Measurements from ENCODE around the gene PHPT1. TPM values are rescaled to one million over a fixed set of nuclear protein-coding genes. Genes with fewer than 3 reads are reported as not detected.

Gene PHPT1
- total RNA-seq, 2 donors from 2014 or later, result 33.8 to 36.2 TPM

DNA sequence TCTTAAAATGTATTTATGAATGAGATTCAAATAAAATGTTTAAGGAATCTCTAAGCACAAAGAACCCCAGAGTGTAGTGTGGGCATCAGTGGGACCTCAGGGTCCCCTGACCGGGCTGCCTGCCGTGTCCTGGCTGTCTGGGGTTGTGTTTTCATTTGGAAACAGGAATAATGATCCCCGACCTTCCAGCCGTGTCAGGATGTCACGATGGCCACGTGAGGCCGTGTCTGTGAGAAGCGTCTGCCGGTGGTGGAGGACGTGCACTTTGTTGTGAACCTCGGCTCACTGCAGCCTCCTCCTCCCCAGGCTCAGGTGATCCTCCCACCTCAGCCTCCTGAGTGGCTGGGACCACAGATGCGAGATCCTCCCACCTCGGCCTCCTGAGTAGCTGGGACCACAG lies 41.5 kb downstream of the PHPT1 start:
- Mint-ChIP-seq H3K27ac (no peak overlapping the region), H3K36me3 (ENCODE audit: low read depth) (no peaks in the 10 kb centered on the region), H3K27me3 (no peaks in the 10 kb centered on the region), H3K4me1 (peaks cover 20% of the 10 kb centered on the region), H3K4me3 (no peak overlapping the region)
- ATAC-seq (no peak), DNase-seq (no peak)
- H3K9me3 ChIP-seq (ENCODE audit: control insufficient read depth, low read length, poor library complexity, severe bottlenecking), result no peaks in the 10 kb centered on the region

- H3K27me3 Mint-ChIP-seq, result no peaks in the 10 kb centered on the region
- DNase-seq (no peak), ATAC-seq (no peak)
- no peaks in the 10 kb centered on the region for H3K9me3 ChIP-seq (ENCODE audit: control insufficient read depth, low read length, poor library complexity, severe bottlenecking)
- H3K4me3 Mint-ChIP-seq, result no peak overlapping the region
- H3K4me1 Mint-ChIP-seq, result peaks cover 19% of the 10 kb centered on the region
- no peaks in the 10 kb centered on the region for H3K36me3 Mint-ChIP-seq (ENCODE audit: low read depth)
- H3K27ac Mint-ChIP-seq, result peak overlapping the region; percentile 92
These were observed 46.8 kb downstream of the PHPT1 start for GRCh38 chr9:136896027-136896426.

DNA sequence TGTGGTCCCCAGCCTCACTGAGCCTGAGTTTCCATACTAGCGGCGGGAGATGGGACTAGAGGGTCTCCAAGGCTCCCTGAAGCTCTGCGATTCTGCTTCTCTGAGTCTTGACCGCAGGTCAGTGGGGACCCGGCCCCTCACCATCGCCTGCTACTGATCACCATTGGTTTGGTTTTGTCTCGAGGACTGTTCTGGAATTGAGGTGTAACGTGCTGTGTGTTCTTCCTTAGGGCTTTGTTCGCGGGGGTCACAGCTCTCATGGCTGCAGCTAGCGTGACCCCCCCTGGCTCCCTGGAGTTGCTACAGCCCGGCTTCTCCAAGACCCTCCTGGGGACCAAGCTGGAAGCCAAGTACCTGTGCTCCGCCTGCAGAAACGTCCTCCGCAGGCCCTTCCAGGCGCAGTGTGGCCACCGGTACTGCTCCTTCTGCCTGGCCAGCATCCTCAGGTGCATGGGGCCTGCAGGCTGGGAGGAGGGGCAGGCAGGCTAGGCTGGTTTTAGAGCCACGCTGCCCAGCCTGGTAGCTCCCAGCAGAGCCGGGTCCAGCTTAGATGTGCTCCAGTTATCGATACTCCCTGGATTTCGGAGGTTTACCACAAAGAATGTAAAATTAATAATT lies 49.4 kb downstream of the PHPT1 start:
- Mint-ChIP-seq H3K27me3 (no peaks in the 10 kb centered on the region), H3K4me1 (peaks cover 33% of the 10 kb centered on the region), H3K36me3 (ENCODE audit: low read depth) (no peaks in the 10 kb centered on the region), H3K27ac (peak overlapping the region; percentile 97), H3K4me3 (no peak overlapping the region)
- no peaks in the 10 kb centered on the region for H3K9me3 ChIP-seq (ENCODE audit: control insufficient read depth, low read length, poor library complexity, severe bottlenecking)
- DNase-seq, result no peak
- no peak for ATAC-seq

- Mint-ChIP-seq H3K36me3 (ENCODE audit: low read depth) (no peaks in the 10 kb centered on the region), H3K4me3 (no peak overlapping the region), H3K4me1 (peaks cover 31% of the 10 kb centered on the region), H3K27ac (peak overlapping the region; percentile 97), H3K27me3 (no peaks in the 10 kb centered on the region)
- ATAC-seq (no peak), DNase-seq (no peak)
- H3K9me3 ChIP-seq (ENCODE audit: control insufficient read depth, low read length, poor library complexity, severe bottlenecking), result no peaks in the 10 kb centered on the region
These were observed 50.0 kb downstream of the PHPT1 start for GRCh38 chr9:136899196-136899595.

GRCh38 chr9:136900556-136900955 lies 51.3 kb downstream of the PHPT1 start:
- Mint-ChIP-seq H3K27me3 (no peaks in the 10 kb centered on the region), H3K4me3 (no peak overlapping the region), H3K4me1 (peaks cover 28% of the 10 kb centered on the region), H3K36me3 (ENCODE audit: low read depth) (no peaks in the 10 kb centered on the region), H3K27ac (peak overlapping the region; percentile 97)
- ATAC-seq (no peak), DNase-seq (no peak)
- H3K9me3 ChIP-seq (ENCODE audit: control insufficient read depth, low read length, poor library complexity, severe bottlenecking), result no peaks in the 10 kb centered on the region

Other genes with a start within 250 kb of the PHPT1 start
- 1 to 10 TPM in 1 of 2 donors, not detected in 1; 5.7 TPM for gene EGFL7, start 186.5 kb upstream of the PHPT1 start, total RNA-seq
- gene AGPAT2, start 162.0 kb upstream of the PHPT1 start, total RNA-seq, result 1 to 10 TPM; 7.7 to 8.5 TPM
- gene DIPK1B, start 136.8 kb upstream of the PHPT1 start, total RNA-seq, result 1 to 10 TPM; 1.3 to 3.2 TPM
- under 1 TPM in 1 of 2 donors, not detected in 1; 0.90 TPM for gene LCN10, start 106.5 kb upstream of the PHPT1 start, total RNA-seq
- gene LCN6, start 100.9 kb upstream of the PHPT1 start, total RNA-seq, result not detected
- gene LCN8, start 91.2 kb upstream of the PHPT1 start, total RNA-seq, result under 1 TPM in 1 of 2 donors, not detected in 1; 0.65 TPM
- gene LCN15, start 84.9 kb upstream of the PHPT1 start, total RNA-seq, result not detected
- gene TMEM141, start 58.1 kb upstream of the PHPT1 start, total RNA-seq, result 10 to 100 TPM; 16.5 to 21.8 TPM
- gene CCDC183, start 53.1 kb upstream of the PHPT1 start, total RNA-seq, result 1 to 10 TPM; 1.8 to 2.2 TPM
- 10 to 100 TPM; 55.6 to 59.7 TPM for gene RABL6, start 41.5 kb upstream of the PHPT1 start, total RNA-seq
- 1 to 10 TPM; 2.9 to 3.7 TPM for gene AJM1, start 6.9 kb upstream of the PHPT1 start, total RNA-seq
- gene MAMDC4, start 2.9 kb downstream of the PHPT1 start, total RNA-seq, result 1 to 10 TPM; 3.4 TPM
- gene EDF1, start 16.9 kb downstream of the PHPT1 start, total RNA-seq, result 100 to 1,000 TPM; 212 to 224 TPM
- 10 to 100 TPM; 20.8 to 21.4 TPM for gene TRAF2, start 37.1 kb downstream of the PHPT1 start, total RNA-seq
- 10 to 100 TPM; 84.3 to 88.4 TPM for gene FBXW5, start 95.3 kb downstream of the PHPT1 start, total RNA-seq
- gene C8G, start 95.8 kb downstream of the PHPT1 start, total RNA-seq, result 1 to 10 TPM; 1.4 to 2.7 TPM
- 1 to 10 TPM; 2.6 to 4.2 TPM for gene LCN12, start 102.9 kb downstream of the PHPT1 start, total RNA-seq
- 100 to 1,000 TPM in 1 of 2 donors, 10 to 100 TPM in 1; 21.4 to 166 TPM for gene PTGDS, start 128.1 kb downstream of the PHPT1 start, total RNA-seq
- gene LCNL1, start 133.6 kb downstream of the PHPT1 start, total RNA-seq, result 1 to 10 TPM in 1 of 2 donors, under 1 TPM in 1; 0.96 to 2.9 TPM
- gene PAXX, start 143.0 kb downstream of the PHPT1 start, total RNA-seq, result 10 to 100 TPM; 85.7 to 89.9 TPM
- gene CLIC3, start 147.2 kb downstream of the PHPT1 start, total RNA-seq, result 1 to 10 TPM; 1.9 to 2.1 TPM
- gene ABCA2, start 178.8 kb downstream of the PHPT1 start, total RNA-seq, result 100 to 1,000 TPM; 120 to 131 TPM
- gene FUT7, start 182.7 kb downstream of the PHPT1 start, total RNA-seq, result 10 to 100 TPM in 1 of 2 donors, 1 to 10 TPM in 1; 7.7 to 10.6 TPM
- 100 to 1,000 TPM; 139 to 202 TPM for gene NPDC1, start 196.8 kb downstream of the PHPT1 start, total RNA-seq
- gene ENTPD2, start 204.7 kb downstream of the PHPT1 start, total RNA-seq, result under 1 TPM in 1 of 2 donors, not detected in 1; 0.20 TPM
- under 1 TPM; 0.27 to 0.39 TPM for gene SAPCD2, start 221.1 kb downstream of the PHPT1 start, total RNA-seq
- 10 to 100 TPM in 1 of 2 donors, 1 to 10 TPM in 1; 9.3 to 10.2 TPM for gene UAP1L1, start 228.1 kb downstream of the PHPT1 start, total RNA-seq
- gene MAN1B1, start 237.6 kb downstream of the PHPT1 start, total RNA-seq, result 10 to 100 TPM; 62.0 to 62.3 TPM

Measured in T-helper 17 cell (primary cell).